LoVo (cell line): ENCODE measurements around the gene FOXJ3.

Source experiments
- DNase-seq: peaks from one replicate; pipeline ENCODE4 v3.0.0-alpha.2; 2016; ENCODE audit warnings: low spot score

FOXJ3 gene

GRCh38 chr1:42167611-42168390 lies 167.2 kb downstream of the FOXJ3 start:
- DNase-seq, result peak; percentile 57

DNA sequence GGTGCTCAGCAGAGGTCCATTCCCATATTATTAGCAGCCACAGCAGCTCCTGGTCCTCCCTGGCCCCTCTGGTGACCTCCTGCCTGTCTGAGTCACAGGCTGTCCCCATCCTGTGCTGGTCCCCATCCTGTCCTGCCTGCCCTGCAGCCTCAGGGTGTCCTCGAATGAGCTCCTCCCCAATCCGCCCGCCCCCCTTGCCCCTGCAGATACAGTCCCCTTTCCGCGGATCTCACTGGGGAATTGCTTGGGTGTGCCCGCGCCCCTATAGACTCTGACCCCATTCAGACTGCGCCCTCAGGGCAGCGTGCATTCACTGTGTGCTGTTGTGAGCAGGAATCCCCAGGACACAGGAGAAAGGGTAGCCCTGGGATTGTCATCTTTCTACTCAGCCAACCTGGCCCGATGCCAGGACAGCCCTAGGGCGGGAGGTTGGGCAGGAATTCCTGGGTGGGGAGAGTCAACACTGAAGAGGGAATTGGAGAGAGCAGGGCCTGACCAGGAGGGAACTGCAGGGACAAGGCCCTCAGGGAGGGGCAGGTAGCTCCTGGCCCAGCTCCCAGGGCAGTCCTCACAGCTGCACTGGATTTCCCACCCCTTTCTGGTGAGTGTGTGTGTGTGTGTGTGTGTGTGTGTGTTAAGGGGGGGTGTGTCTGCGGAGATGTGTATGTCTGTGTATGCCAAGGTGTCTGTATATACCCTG lies 169.4 kb downstream of the FOXJ3 start:
- DNase-seq, result peak; percentile 95

GRCh38 chr1:42164551-42165420 lies 170.2 kb downstream of the FOXJ3 start, which contains the start of gene GUCA2A:
TSS of gene GUCA2A (minus strand) at chr1:42164745. CDS start at chr1:42164712, 33 bp downstream.
- peak; percentile 12 for DNase-seq

- no peak for DNase-seq
These were observed 171.2 kb downstream of the FOXJ3 start for GRCh38 chr1:42163536-42164503.

DNA sequence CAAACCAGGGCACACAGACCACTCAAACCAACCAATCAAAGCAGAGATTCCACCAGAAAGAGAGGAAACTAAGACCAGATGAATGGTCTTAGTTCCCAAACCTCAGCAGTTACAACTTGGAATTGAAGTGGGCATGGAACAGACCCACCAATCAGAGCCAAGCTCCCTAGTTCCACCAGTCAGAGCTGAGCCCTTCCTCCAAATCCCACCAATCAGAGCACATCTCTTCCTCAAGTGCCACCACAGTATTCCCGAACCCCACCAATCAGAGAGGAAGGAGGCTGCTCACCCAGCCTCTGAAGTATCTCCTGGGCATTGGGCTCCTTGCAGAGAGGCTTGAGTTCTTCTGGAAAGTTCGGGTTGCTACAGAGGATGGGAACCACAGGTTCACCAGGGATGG lies 171.9 kb downstream of the FOXJ3 start:
- no peak for DNase-seq

DNA sequence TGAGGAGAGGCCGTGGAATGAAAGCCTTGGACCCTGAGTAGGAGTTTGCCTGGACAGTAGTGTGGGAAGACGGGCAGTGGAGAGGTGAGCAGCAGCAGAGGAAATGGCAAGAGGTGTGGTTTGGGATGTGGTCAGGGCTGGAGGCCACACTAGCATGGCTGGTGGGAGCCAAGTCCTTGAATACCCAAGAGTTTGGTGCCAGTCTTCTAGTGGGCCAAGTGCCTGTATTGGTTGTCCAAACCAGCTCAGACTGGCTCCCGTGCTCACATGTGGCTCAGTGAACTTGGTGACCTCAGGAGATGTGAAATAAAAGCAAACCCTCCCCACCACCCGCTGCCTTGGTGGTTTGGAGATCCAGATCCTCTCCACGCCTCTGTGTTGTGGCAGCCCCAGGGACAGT lies 172.9 kb downstream of the FOXJ3 start:
- DNase-seq, result no peak

DNA sequence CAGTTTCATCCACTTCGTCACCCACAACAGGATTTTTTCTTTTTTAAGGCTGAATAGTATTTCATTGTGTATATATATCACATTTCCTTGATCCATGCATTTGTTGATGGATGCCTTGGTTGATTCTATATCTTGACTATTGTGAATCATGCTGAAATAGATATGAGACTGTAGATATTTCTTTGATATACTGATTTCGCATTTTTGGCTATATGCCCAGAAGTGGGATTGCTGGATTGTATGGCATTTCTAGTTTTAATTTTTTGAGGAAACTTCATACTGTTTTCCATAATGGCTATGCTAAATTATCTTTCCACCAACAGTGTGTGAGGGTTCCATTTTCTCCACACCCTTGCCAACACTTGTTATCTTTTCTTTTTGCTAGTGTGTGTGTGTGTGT lies 176.8 kb downstream of the FOXJ3 start:
- DNase-seq, result no peak

GRCh38 chr1:42157667-42158066 lies 177.4 kb downstream of the FOXJ3 start:
- no peak for DNase-seq

GRCh38 chr1:42155362-42155761 lies 179.7 kb downstream of the FOXJ3 start:
- DNase-seq, result no peak

DNA sequence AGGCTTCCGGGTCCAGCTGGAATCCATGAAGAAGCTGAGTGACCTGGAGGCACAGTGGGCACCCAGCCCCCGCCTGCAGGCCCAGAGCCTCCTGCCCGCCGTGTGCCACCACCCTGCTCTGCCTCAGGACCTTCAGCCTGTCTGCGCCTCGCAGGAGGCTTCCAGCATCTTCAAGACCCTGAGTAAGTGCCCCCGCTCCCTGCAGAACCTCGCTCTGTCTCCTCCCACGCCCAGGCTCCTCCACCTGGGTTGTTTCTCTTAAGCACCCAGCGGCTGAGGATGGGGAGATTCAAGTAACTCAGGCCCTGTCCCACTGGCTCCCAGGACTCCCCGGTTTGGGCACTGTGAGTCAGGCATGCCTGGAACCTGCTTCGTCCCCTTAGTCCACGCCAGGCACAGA lies 180.3 kb downstream of the FOXJ3 start:
- DNase-seq, result no peak

GRCh38 chr1:42153624-42154023 lies 181.4 kb downstream of the FOXJ3 start:
- no peak for DNase-seq

GRCh38 chr1:42152907-42153600 lies 182.0 kb downstream of the FOXJ3 start, which contains the start of gene GUCA2B:
TSS of gene GUCA2B (plus strand) at chr1:42153410. CDS start at chr1:42153451, 41 bp downstream.
- no peak for DNase-seq

DNA sequence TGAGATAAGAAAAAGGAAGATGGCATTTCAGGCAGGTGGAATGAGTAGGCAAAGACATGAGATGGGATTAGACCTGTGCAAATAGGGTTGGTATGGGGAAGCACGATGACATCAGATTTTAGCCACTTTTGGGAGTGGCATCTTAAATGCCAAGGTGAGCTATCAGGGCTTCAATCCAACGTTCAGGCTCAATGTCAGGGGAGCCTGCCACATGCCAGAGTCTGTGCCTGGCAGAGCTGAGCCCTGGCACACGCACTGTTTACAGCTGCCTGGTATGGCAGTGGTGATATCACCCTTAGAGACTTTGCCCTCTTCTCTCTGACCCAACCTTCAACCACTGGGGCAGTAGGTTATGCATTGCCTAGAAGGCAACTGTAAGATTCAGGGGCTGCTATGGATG lies 182.9 kb downstream of the FOXJ3 start:
- DNase-seq, result peak; percentile 63

- DNase-seq, result no peak
These were observed 184.4 kb downstream of the FOXJ3 start for GRCh38 chr1:42150651-42151050.

- DNase-seq, result no peak
These were observed 186.9 kb downstream of the FOXJ3 start for GRCh38 chr1:42148166-42148565.

- peak; percentile 80 for DNase-seq
These were observed 188.3 kb downstream of the FOXJ3 start for GRCh38 chr1:42146626-42147320.

DNA sequence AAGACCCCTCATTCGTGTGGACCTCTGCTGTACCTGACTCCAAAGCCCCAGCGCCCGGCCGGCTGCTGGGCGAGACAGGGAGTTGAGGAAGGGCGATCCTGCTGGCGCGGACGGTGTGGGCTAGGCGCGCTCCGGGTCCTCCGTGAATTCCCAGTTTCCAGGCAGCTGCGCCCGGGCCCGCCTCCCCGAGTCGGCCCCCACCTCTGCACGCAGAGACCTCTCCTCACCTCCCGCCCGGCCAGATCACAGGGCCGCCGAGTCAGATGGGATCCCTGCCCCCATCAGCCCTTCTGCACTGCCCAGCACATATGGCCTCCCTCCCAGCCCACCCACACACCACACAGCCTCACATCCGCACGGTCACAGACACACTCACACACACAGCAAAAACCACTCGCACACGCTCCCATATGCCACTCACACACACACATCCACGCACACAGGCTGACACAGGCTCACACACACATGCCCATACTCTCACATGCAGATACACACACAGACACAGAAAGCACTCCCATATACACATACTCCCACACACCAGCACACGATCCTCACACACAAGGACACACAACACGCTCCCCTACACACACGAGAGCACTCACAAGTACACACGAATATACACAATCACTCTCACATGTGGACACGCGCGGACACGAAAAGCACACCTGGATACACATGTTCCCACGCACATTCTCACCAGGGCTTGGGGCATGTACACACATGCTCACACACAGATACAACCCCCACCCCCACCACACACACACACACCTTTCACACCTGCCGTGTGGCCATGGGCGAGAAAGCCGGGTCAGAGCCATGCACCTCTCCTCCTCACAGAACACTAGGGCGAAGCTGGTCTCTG lies 189.0 kb downstream of the FOXJ3 start:
- DNase-seq, result no peak

DNA sequence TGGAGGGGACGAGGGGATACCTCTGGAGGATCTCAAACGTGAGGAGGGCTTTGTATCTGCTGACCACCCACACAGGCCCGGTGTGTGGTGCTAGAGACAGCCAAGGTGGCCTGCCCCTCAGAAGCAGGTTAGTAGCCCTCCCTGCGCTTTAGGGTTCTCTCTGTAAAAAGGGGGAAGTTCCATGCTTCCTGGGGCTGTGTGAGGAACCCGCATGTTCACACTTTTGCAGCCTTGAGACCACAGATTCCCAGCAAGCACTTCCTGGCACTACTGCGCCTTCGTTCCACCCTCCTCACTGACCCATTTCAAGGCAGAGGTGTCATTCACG lies 189.7 kb downstream of the FOXJ3 start:
- DNase-seq, result no peak
